ENCODE measurements around the gene TBC1D1. TPM values are rescaled to one million over a fixed set of nuclear protein-coding genes. Genes with fewer than 3 reads are reported as not detected.

TBC1D1 gene
- total RNA-seq, 1 experiment from 2014 or later: 56.0 TPM

- ATAC-seq: no peak
- H3K36me3 ChIP-seq (ENCODE audit: control insufficient read depth, insufficient read depth, low read length): no peaks in the 10 kb centered on the region
- no peak for DNase-seq (ENCODE audit: low read depth, low spot score)
- no peaks in the 10 kb centered on the region for H3K4me1 ChIP-seq (ENCODE audit: control insufficient read depth, insufficient read depth, low read length)
- no peak overlapping the region for H3K27ac ChIP-seq (ENCODE audit: low read length)
- CTCF ChIA-PET: no interaction called here
- H3K4me3 ChIP-seq (ENCODE audit: low read depth in 2 of 2, low read length in 2 of 2): no peak overlapping the region
- H3K9me3 ChIP-seq (ENCODE audit: control insufficient read depth, insufficient read depth, low read depth, low read length): no peaks in the 10 kb centered on the region
- POLR2A ChIA-PET: no interaction called here
- no peak for TF ChIP-seq SIN3A (IDR thresholded peaks at IDR 0.05; ENCODE audit: borderline replicate concordance, insufficient read depth, low read depth, low read length)
- no peak for TF ChIP-seq REST (IDR thresholded peaks at IDR 0.05; ENCODE audit: insufficient read depth in 1 of 2, low read depth in 2 of 2, low read length in 1 of 2)
- no peak for TF ChIP-seq CTCF (IDR thresholded peaks at IDR 0.05)
- no peak for TF ChIP-seq TCF7L2 (IDR thresholded peaks at IDR 0.05; ENCODE audit: low read depth, low read length)
- no peak for TF ChIP-seq POLR2AphosphoS5 (IDR thresholded peaks at IDR 0.05; ENCODE audit: low read depth, low read length)
- in situ Hi-C loops (cut with HindIII; ENCODE audit: low pct_unique_long_range_greater_than_20kb, low sequenced_read_pairs) (no loop called here), intact Hi-C loops (cut with micrococcal nuclease; ENCODE audit: unreplicated experiment) (no loop called here)
- no TSS peak for BruUV-seq (replicated peaks)
- H3K27me3 ChIP-seq (ENCODE audit: control insufficient read depth, insufficient read depth, low read length): no peaks in the 10 kb centered on the region
Observed at GRCh38 chr4:38146383-38146782, 255.5 kb downstream of the TBC1D1 start.

- in situ Hi-C loops (cut with HindIII; ENCODE audit: low pct_unique_long_range_greater_than_20kb, low sequenced_read_pairs) (no loop called here), intact Hi-C loops (cut with micrococcal nuclease; ENCODE audit: unreplicated experiment) (no loop called here)
- ChIA-PET POLR2A (no interaction called here), CTCF (no interaction called here)
- Histone ChIP-seq H3K27me3 (ENCODE audit: control insufficient read depth, insufficient read depth, low read length) (no peaks in the 10 kb centered on the region), H3K9me3 (ENCODE audit: control insufficient read depth, insufficient read depth, low read depth, low read length) (no peaks in the 10 kb centered on the region), H3K36me3 (ENCODE audit: control insufficient read depth, insufficient read depth, low read length) (no peaks in the 10 kb centered on the region), H3K4me3 (ENCODE audit: low read depth in 2 of 2, low read length in 2 of 2) (no peak overlapping the region), H3K27ac (ENCODE audit: low read length) (no peak overlapping the region), H3K4me1 (ENCODE audit: control insufficient read depth, insufficient read depth, low read length) (no peaks in the 10 kb centered on the region)
- DNase-seq (ENCODE audit: low read depth, low spot score) (no peak), ATAC-seq (no peak)
- BruUV-seq (replicated peaks): no TSS peak
- TF ChIP-seq REST (IDR thresholded peaks at IDR 0.05; ENCODE audit: insufficient read depth in 1 of 2, low read depth in 2 of 2, low read length in 1 of 2): no peak
- TF ChIP-seq POLR2AphosphoS5 (IDR thresholded peaks at IDR 0.05; ENCODE audit: low read depth, low read length): no peak
- no peak for TF ChIP-seq CTCF (IDR thresholded peaks at IDR 0.05)
- no peak for TF ChIP-seq SIN3A (IDR thresholded peaks at IDR 0.05; ENCODE audit: borderline replicate concordance, insufficient read depth, low read depth, low read length)
- TF ChIP-seq TCF7L2 (IDR thresholded peaks at IDR 0.05; ENCODE audit: low read depth, low read length): no peak
Observed at GRCh38 chr4:38149472-38149996, 258.6 kb downstream of the TBC1D1 start.
